PC-9 (cell line): ENCODE results near the gene ARL5A. TPM values are rescaled to one million over a fixed set of nuclear protein-coding genes. Genes with fewer than 3 reads are reported as not detected.

Experiments used
- BruUV-seq: library from RNA; stranded (reverse); fragments of 400-500 nt; replicated peaks from 2 replicates; lab custom pipeline; 2021; lab: Mats Ljungman, UMichigan
- CTCF ChIA-PET: fragments of 300-600 bp; sonication (Branson Sonifier 250); formaldehyde crosslinking; loops from one replicate; lab custom pipeline; 2022; ENCODE audit warnings: antibody characterized with exemption; lab: Charles Lee
- POLR2A ChIA-PET: fragments of 300-600 bp; sonication (Branson Sonifier 250); formaldehyde crosslinking; loops from one replicate; lab custom pipeline; 2022; ENCODE audit warnings: antibody characterized with exemption; ENCODE audit not compliant: unreplicated experiment; lab: Charles Lee
- DNase-seq, 2 experiments: peaks; one replicate each; pipeline versions ENCODE4 v3.0.0 to v3.0.0-alpha.2; 2015 to 2022; ENCODE audit warnings: mixed read lengths in 1 of 2
- H2AFZ ChIP-seq: fragments of 200-600 bp; sonication (generic); 2 replicates; pipeline ENCODE4 v1.8.1; 2017; ENCODE audit warnings: antibody characterized with exemption
- H3F3A ChIP-seq: fragments of 200-600 bp; sonication (generic); 2 replicates; pipeline ENCODE4 v1.8.1; 2017; ENCODE audit warnings: antibody characterized with exemption, mild to moderate bottlenecking, low read depth; ENCODE audit not compliant: insufficient read depth
- H3K27ac ChIP-seq: fragments of 200-600 bp; sonication (generic); 2 replicates; pipeline ENCODE4 v1.6.1; 2016; ENCODE audit warnings: mixed run types
- H3K27me3 ChIP-seq: fragments of 200-600 bp; sonication (generic); 2 replicates; pipeline ENCODE4 v1.6.1; 2016; ENCODE audit warnings: low read depth, mixed run types; ENCODE audit not compliant: insufficient read depth
- H3K36me3 ChIP-seq: fragments of 200-600 bp; sonication (generic); 2 replicates; pipeline ENCODE4 v1.6.1; 2016; ENCODE audit warnings: low read depth, mixed run types
- H3K4me1 ChIP-seq: fragments of 200-600 bp; sonication (generic); replicated peaks from 2 replicates; pipeline ENCODE4 v1.6.1; 2016; ENCODE audit warnings: mixed run types; ENCODE audit not compliant: insufficient read depth
- H3K4me2 ChIP-seq: fragments of 200-600 bp; sonication (generic); 2 replicates; pipeline ENCODE4 v1.6.1; 2017; ENCODE audit warnings: mixed run types
- H3K4me3 ChIP-seq: fragments of 200-600 bp; sonication (generic); 2 replicates; pipeline ENCODE4 v1.6.1; 2016; ENCODE audit warnings: mixed run types
- H3K79me2 ChIP-seq: fragments of 200-600 bp; sonication (generic); 2 replicates; pipeline ENCODE4 v1.6.1; 2017; ENCODE audit warnings: low read depth, mixed run types
- H3K9me2 ChIP-seq: fragments of 200-600 bp; sonication (generic); 2 replicates; pipeline ENCODE4 v1.8.1; 2017; ENCODE audit warnings: mild to moderate bottlenecking; ENCODE audit not compliant: insufficient read depth
- H3K9me3 ChIP-seq: fragments of 200-600 bp; sonication (generic); 2 replicates; pipeline ENCODE4 v1.8.1; 2016; ENCODE audit warnings: low read depth; ENCODE audit not compliant: insufficient read depth
- H4K20me1 ChIP-seq: fragments of 200-600 bp; sonication (generic); 2 replicates; pipeline ENCODE4 v1.8.1; 2017; ENCODE audit not compliant: insufficient read depth
- EZH2 ChIP-seq: fragments of 200-600 bp; sonication (generic); IDR thresholded peaks from 2 replicates; pipeline ENCODE4 v1.8.0; 2017; ENCODE audit warnings: antibody characterized with exemption, low read depth
- intact Hi-C: fragments of 100-400 bp; cut with micrococcal nuclease; formaldehyde crosslinking; loops from one replicate; pipeline ENCODE4 v1.10.0; 2022; ENCODE audit not compliant: unreplicated experiment
- total RNA-seq: library from RNA; stranded (reverse); gene quantifications from 2 replicates; pipeline ENCODE4 v1.2.3, GENCODE V29; 2021
- TF ChIP-seq, protein P1 (sequence below): fragments of 200-600 bp; sonication (generic); conservative IDR thresholded peaks from 2 replicates; pipeline ENCODE4 v1.6.1; 2017; ENCODE audit warnings: mixed run types, antibody characterized with exemption, mild to moderate bottlenecking, moderate library complexity

The ARL5A gene
- total RNA-seq, 1 experiment from 2014 or later, result 36.1 TPM

DNA sequence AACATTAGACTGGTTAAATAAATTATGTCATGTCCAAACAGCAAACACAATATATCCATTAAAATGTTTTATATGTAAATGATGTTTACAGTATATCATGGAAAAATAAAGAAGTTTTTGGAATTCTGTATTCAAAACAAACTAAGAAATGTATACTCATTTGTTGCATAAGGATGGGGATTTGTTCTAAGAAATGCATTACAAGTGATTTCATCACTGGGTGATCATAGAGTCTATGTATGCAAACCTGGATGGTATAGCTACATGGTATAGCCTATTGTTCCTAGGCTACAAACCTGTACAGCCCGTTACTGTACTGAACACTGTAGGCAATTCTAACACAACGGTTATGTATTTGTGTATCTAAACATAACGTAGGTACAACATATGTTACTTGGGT lies 35.1 kb downstream of the ARL5A start:
- H3K9me2 ChIP-seq, result no peaks in the 10 kb centered on the region
- H3K9me3 ChIP-seq, result no peaks in the 10 kb centered on the region
- no peaks in the 10 kb centered on the region for H3K27me3 ChIP-seq
- H3K27ac ChIP-seq, result no peak overlapping the region
- H2AFZ ChIP-seq, result no peak overlapping the region
- no peak for DNase-seq
- CTCF ChIA-PET, result no interaction called here
- H3F3A ChIP-seq, result no peaks in the 10 kb centered on the region
- POLR2A ChIA-PET, result interaction anchor here (0.6 kb wide), 1 partner anchor 9 kb away, joined by 3 read pairs; no protein-coding TSS in a partner anchor
- no peaks in the 10 kb centered on the region for H3K4me1 ChIP-seq
- intact Hi-C loops, result no loop called here
- TF ChIP-seq, protein P1, sequence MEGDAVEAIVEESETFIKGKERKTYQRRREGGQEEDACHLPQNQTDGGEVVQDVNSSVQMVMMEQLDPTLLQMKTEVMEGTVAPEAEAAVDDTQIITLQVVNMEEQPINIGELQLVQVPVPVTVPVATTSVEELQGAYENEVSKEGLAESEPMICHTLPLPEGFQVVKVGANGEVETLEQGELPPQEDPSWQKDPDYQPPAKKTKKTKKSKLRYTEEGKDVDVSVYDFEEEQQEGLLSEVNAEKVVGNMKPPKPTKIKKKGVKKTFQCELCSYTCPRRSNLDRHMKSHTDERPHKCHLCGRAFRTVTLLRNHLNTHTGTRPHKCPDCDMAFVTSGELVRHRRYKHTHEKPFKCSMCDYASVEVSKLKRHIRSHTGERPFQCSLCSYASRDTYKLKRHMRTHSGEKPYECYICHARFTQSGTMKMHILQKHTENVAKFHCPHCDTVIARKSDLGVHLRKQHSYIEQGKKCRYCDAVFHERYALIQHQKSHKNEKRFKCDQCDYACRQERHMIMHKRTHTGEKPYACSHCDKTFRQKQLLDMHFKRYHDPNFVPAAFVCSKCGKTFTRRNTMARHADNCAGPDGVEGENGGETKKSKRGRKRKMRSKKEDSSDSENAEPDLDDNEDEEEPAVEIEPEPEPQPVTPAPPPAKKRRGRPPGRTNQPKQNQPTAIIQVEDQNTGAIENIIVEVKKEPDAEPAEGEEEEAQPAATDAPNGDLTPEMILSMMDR, result no peak
- no peak for TF ChIP-seq EZH2
- no peak overlapping the region for H3K4me3 ChIP-seq
- H3K79me2 ChIP-seq, result no peaks in the 10 kb centered on the region
- H3K4me2 ChIP-seq, result no peak overlapping the region
- BruUV-seq, result no TSS peak
- H3K36me3 ChIP-seq, result no peaks in the 10 kb centered on the region
- no peaks in the 10 kb centered on the region for H4K20me1 ChIP-seq

DNA sequence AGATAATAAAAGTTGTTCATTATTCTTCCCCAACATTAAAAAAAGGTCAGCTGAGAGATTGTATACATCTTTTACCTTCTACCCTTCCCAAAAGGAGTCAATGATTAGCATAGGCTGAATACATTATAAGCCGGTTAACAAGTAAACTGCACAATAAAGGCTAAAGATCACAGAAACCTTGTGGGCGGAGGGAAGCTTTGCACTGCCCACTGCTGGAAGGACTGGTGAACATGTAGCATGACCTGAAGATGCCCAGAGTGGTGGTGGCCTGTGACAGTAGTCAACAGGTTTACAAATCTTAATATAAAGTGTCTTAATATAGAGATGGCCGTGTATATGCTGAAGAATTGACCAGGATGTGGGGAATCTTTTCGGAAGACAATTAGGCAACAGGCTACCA lies 35.6 kb downstream of the ARL5A start:
- ChIA-PET POLR2A (no interaction called here), CTCF (no interaction called here)
- TF ChIP-seq, protein P1, result no peak
- TF ChIP-seq EZH2, result no peak
- intact Hi-C loops, result no loop called here
- H3K9me3 ChIP-seq, result no peaks in the 10 kb centered on the region
- no peaks in the 10 kb centered on the region for H3K79me2 ChIP-seq
- H3K27ac ChIP-seq, result no peak overlapping the region
- no peaks in the 10 kb centered on the region for H3K27me3 ChIP-seq
- no peak overlapping the region for H3K4me3 ChIP-seq
- H2AFZ ChIP-seq, result no peak overlapping the region
- H3K4me2 ChIP-seq, result no peak overlapping the region
- no peaks in the 10 kb centered on the region for H3F3A ChIP-seq
- H3K9me2 ChIP-seq, result no peaks in the 10 kb centered on the region
- DNase-seq, result no peak
- H3K4me1 ChIP-seq, result no peaks in the 10 kb centered on the region
- no peaks in the 10 kb centered on the region for H3K36me3 ChIP-seq
- BruUV-seq, result no TSS peak
- no peaks in the 10 kb centered on the region for H4K20me1 ChIP-seq

DNA sequence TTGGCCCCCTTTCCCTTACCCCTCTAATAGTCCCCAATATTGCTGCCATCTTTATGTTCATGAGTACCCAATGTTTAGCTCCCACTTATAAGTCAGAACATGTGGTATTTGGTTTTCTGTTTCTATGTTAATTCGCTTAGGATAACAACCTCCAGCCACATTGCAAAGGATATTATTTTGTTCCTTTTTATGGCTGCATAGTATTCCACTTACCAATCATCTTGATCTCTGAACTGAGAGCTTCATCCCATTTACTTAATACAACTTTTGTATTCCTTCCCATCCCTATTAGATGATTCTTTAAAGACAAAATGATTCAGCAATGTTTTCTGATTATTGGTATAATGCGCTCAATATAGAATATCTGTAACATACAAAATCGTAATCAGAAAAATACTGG lies 36.7 kb downstream of the ARL5A start:
- ChIA-PET CTCF (no interaction called here), POLR2A (no interaction called here)
- no peaks in the 10 kb centered on the region for H3K36me3 ChIP-seq
- DNase-seq, result no peak
- H3K4me2 ChIP-seq, result no peak overlapping the region
- no peaks in the 10 kb centered on the region for H3K9me3 ChIP-seq
- no peaks in the 10 kb centered on the region for H3K27me3 ChIP-seq
- BruUV-seq, result no TSS peak
- H4K20me1 ChIP-seq, result no peaks in the 10 kb centered on the region
- H2AFZ ChIP-seq, result no peak overlapping the region
- H3F3A ChIP-seq, result no peaks in the 10 kb centered on the region
- no peaks in the 10 kb centered on the region for H3K9me2 ChIP-seq
- intact Hi-C loops, result no loop called here
- H3K79me2 ChIP-seq, result no peaks in the 10 kb centered on the region
- no peak overlapping the region for H3K4me3 ChIP-seq
- H3K27ac ChIP-seq, result no peak overlapping the region
- no peaks in the 10 kb centered on the region for H3K4me1 ChIP-seq
- TF ChIP-seq, protein P1, result no peak
- no peak for TF ChIP-seq EZH2
